ENCODE results near the gene ADNP2.

ADNP2 gene

DNA sequence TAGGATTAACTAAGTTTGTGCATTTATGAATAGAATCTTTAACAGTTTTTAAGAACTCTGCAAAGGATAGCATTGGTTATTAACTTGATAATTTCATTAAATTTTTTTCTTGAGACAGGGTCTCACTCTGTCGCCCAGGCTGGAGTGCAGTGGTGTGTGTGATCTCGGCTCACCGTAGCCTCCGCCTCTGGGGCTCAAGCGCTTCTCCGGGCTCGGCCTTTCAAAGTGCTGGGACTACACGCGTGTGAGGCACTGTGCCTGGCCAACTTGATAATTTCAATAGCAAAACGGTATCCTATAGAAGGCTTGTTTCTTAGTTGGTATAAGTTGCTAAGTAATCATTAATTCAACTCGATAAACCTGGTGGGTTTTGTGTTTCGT, 38.0 kb downstream of the ADNP2 start:
- Histone ChIP-seq H3K27ac (ENCODE audit: low read length) (no peak overlapping the region), H3K9ac (ENCODE audit: low read depth, low read length) (peak overlapping the region; percentile 28; the same call in 1 of the 2 replicates)

DNA sequence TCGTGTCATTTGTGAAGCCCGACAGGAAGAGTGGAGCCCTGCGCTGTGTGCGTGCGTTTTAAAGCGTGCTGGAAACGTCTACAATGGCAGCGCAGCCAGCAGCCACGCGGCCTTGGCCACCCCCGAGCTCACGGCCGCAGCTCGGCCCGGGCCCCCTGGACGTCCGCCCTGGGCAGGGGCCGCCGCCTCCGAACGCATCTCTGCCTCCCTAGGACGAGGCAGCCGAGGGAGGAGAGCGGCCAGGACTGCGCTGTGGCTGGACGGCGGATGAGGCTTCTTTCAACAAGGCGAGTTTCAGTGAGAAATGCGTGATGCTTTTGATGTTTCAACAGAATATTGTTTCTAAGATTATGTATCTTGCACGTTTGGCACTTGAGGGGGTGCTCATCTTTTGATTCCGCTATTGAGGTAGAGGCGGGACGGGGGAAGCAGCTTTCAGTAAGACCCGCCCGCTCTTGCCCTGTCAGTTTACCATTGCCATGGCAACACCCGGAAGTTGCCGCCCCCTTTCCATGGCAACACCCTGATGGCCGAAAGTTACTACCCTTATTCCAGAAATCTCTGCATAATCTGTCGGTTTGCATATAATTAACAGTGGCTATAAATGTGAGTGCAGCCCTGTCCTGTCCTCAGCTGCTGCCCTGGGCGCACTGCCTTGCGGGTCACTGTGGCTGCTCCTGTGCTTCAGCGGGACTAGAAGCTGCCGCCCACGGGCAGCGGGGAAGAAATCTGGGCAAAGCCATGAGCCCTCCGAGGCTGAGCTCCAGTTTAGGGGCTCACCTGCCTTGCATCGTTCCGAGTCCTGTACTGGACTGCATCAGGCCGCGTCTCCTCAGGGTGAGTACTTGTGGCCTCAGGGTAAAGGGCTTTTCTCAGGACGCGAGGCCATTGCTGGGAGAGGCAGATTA, 38.6 kb downstream of the ADNP2 start:
- Histone ChIP-seq H3K4me1 (ENCODE audit: insufficient read depth, low read length) (no peaks in the 10 kb centered on the region), H3K27ac (ENCODE audit: low read length) (no peak overlapping the region), H3K27me3 (ENCODE audit: insufficient read depth, low read length) (no peaks in the 10 kb centered on the region), H3K9me3 (ENCODE audit: insufficient read depth, low read depth, low read length) (no peaks in the 10 kb centered on the region), H3K36me3 (ENCODE audit: insufficient read depth, low read depth, low read length) (peaks cover 35% of the 10 kb centered on the region), H3K4me3 (ENCODE audit: low read length) (peak overlapping the region; percentile 54; the same call in 1 of the 2 replicates), H3K9ac (ENCODE audit: low read depth, low read length) (peak overlapping the region; percentile 28; the same call in 1 of the 2 replicates)

More for the DNA sequence above, 38.0 kb downstream of the ADNP2 start:
- H3K27me3 ChIP-seq (ENCODE audit: insufficient read depth, low read length): no peaks in the 10 kb centered on the region
- peaks cover 35% of the 10 kb centered on the region for H3K36me3 ChIP-seq (ENCODE audit: insufficient read depth, low read depth, low read length)
- no peaks in the 10 kb centered on the region for H3K4me1 ChIP-seq (ENCODE audit: insufficient read depth, low read length)
- no peaks in the 10 kb centered on the region for H3K9me3 ChIP-seq (ENCODE audit: insufficient read depth, low read depth, low read length)
- peak overlapping the region; percentile 54; the same call in 1 of the 2 replicates for H3K4me3 ChIP-seq (ENCODE audit: low read length)

DNA sequence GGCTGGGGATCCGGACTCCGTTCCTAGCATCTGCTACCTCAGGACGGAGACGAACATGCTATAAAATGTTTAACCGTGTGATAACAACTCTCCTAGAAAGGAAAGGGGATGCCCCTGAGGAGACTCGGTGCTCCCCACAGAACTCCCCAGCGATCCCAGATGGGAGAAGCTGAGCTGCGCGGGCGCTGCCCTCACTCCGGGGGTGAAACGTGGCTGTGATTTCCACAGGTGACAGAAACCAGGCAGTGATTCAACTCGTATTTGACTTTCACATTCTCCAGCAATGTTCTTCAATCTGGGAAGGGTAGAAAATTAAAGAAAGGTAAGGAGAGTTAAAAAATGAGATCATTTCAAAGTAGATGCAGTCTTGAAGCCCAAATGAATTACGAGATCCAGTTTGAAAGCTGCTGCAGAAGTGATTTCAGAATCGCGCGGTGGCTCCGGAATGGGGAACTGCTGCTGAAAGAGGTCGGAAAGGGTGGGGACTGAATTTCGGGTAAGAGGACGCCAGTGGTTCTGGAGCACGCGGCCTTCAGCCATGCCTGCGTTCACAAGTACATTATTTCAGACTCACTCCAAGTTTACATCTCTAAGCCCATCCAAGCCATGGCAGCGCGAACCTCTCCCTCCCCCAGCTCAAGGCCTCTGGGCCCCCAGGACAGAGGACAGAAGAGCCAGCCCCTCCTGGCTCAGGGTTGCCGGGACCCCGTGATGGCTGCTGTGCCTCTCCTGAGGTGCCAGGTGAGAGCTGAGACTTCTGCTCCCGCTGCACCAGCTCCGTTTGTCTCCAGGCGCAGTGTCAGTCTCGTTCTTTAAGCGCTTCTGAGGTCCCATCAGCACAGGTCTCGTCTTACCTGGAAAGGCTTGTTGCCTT, 39.5 kb downstream of the ADNP2 start:
- no peak overlapping the region for H3K27ac ChIP-seq (ENCODE audit: low read length)
- no peak overlapping the region for H3K9ac ChIP-seq (ENCODE audit: low read depth, low read length)
- H3K9me3 ChIP-seq (ENCODE audit: insufficient read depth, low read depth, low read length): no peaks in the 10 kb centered on the region
- no peaks in the 10 kb centered on the region for H3K27me3 ChIP-seq (ENCODE audit: insufficient read depth, low read length)
- peak overlapping the region; percentile 54; the same call in 1 of the 2 replicates for H3K4me3 ChIP-seq (ENCODE audit: low read length)
- H3K4me1 ChIP-seq (ENCODE audit: insufficient read depth, low read length): no peaks in the 10 kb centered on the region
- H3K36me3 ChIP-seq (ENCODE audit: insufficient read depth, low read depth, low read length): peaks cover 35% of the 10 kb centered on the region

DNA sequence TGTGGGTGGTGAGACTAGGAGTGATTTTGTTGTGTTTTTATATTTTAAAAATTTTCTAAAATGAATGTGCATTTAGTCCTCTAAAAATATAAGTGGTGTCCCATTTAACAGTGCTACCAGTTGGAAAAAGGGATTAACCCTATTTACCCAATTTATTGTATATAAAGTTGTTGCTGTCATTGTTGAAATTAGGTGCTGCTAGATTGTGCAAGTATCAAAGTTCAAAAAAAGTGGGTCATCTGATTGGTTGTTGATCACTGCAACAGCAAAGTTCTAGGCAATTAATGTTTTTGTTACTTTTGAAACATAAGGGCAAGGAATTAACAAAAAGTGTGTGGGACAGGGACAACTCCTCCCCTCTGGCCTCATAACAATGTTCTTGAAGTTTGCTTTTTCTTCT, 40.6 kb downstream of the ADNP2 start:
- H3K9me3 ChIP-seq (ENCODE audit: insufficient read depth, low read depth, low read length): no peaks in the 10 kb centered on the region

DNA sequence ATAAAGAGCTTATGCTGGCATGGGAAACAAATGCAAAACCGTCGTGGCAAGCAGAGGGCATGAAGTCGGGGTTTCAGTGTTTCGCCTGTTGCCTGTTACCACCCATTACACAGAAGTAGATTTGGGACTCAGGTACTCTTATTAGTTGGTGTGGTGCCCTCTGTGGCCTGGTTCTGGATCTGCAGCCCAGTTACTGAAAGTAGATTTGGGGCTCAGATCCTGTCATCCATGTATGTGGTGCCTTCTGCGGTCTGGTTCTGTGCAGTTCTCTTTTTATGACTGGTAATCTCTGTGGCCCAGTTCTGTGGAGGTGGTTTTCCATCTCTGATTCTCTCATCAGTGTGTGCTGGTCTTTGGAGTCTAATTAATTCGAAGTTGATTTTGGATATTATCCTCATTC, 45.2 kb downstream of the ADNP2 start:
- no peaks in the 10 kb centered on the region for H3K4me1 ChIP-seq (ENCODE audit: insufficient read depth, low read length)
- H3K9ac ChIP-seq (ENCODE audit: low read depth, low read length): no peak overlapping the region
- H3K27ac ChIP-seq (ENCODE audit: low read length): no peak overlapping the region
- H3K4me3 ChIP-seq (ENCODE audit: low read length): no peak overlapping the region
- H3K27me3 ChIP-seq (ENCODE audit: insufficient read depth, low read length): no peaks in the 10 kb centered on the region
- H3K9me3 ChIP-seq (ENCODE audit: insufficient read depth, low read depth, low read length): no peaks in the 10 kb centered on the region
- H3K36me3 ChIP-seq (ENCODE audit: insufficient read depth, low read depth, low read length): peaks cover 15% of the 10 kb centered on the region

More for the DNA sequence above, 40.6 kb downstream of the ADNP2 start:
- no peaks in the 10 kb centered on the region for H3K4me1 ChIP-seq (ENCODE audit: insufficient read depth, low read length)
- no peak overlapping the region for H3K27ac ChIP-seq (ENCODE audit: low read length)
- no peaks in the 10 kb centered on the region for H3K27me3 ChIP-seq (ENCODE audit: insufficient read depth, low read length)
- no peak overlapping the region for H3K4me3 ChIP-seq (ENCODE audit: low read length)
- peaks cover 30% of the 10 kb centered on the region for H3K36me3 ChIP-seq (ENCODE audit: insufficient read depth, low read depth, low read length)
- H3K9ac ChIP-seq (ENCODE audit: low read depth, low read length): no peak overlapping the region

DNA sequence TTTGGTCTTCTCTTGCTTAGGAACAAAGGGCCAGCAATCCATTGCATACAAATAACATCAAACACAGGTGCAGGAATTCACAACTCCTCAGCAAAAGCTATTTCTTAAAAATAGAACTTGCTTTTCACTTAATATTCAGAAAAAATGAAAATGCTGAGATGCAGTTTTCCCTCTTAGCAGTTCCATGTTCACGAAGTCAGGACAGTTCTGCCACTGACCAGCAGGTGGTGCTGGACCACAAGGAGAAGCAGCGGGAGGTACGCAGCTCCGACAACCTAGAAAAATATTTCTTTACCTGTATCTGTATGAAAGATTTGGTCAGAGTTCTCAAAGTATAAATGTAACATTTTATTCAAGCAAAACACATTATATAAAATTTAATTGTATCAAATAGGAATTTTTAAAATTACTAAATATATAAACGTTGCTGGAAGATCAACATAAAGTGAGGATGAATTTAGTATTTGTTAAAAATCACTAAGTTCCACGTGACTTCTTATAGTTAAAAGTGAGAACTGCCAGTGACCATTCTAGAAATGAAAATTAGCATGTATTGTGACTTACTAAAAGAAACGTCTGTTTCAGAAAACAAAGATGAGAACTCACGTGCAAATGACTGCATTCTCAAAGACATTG, 48.8 kb downstream of the ADNP2 start:
- peaks cover 4% of the 10 kb centered on the region; the same call in 1 of the 2 replicates for H3K36me3 ChIP-seq (ENCODE audit: insufficient read depth, low read depth, low read length)
- H3K9me3 ChIP-seq (ENCODE audit: insufficient read depth, low read depth, low read length): no peaks in the 10 kb centered on the region
- no peak overlapping the region for H3K4me3 ChIP-seq (ENCODE audit: low read length)
- no peak overlapping the region for H3K9ac ChIP-seq (ENCODE audit: low read depth, low read length)
- no peak overlapping the region for H3K27ac ChIP-seq (ENCODE audit: low read length)
- H3K4me1 ChIP-seq (ENCODE audit: insufficient read depth, low read length): no peaks in the 10 kb centered on the region
- H3K27me3 ChIP-seq (ENCODE audit: insufficient read depth, low read length): no peaks in the 10 kb centered on the region

DNA sequence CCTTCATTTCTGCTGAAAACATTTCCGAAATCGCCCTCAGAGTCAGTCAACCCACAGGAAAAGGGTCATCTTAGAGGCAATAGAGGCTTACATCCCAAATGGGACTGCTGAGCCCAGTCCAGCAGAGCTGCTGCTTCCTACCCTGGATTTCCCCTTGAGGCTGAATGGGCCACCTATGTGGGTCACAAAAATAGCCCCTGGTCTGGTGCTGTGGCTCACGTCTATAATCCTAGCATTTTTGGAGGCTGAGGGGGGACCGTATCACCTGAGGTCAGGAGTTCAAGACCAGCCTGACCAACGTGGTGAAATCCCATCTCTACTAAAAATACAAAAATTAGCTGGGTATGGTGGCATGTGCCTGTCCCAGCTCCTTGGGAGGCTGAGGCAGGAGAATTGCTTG, 49.3 kb downstream of the ADNP2 start:
- H3K4me1 ChIP-seq (ENCODE audit: insufficient read depth, low read length): no peaks in the 10 kb centered on the region
- H3K9ac ChIP-seq (ENCODE audit: low read depth, low read length): no peak overlapping the region
- no peaks in the 10 kb centered on the region for H3K9me3 ChIP-seq (ENCODE audit: insufficient read depth, low read depth, low read length)
- no peak overlapping the region for H3K4me3 ChIP-seq (ENCODE audit: low read length)
- no peak overlapping the region for H3K27ac ChIP-seq (ENCODE audit: low read length)
- no peaks in the 10 kb centered on the region for H3K27me3 ChIP-seq (ENCODE audit: insufficient read depth, low read length)
- H3K36me3 ChIP-seq (ENCODE audit: insufficient read depth, low read depth, low read length): peaks cover 4% of the 10 kb centered on the region; the same call in 1 of the 2 replicates

DNA sequence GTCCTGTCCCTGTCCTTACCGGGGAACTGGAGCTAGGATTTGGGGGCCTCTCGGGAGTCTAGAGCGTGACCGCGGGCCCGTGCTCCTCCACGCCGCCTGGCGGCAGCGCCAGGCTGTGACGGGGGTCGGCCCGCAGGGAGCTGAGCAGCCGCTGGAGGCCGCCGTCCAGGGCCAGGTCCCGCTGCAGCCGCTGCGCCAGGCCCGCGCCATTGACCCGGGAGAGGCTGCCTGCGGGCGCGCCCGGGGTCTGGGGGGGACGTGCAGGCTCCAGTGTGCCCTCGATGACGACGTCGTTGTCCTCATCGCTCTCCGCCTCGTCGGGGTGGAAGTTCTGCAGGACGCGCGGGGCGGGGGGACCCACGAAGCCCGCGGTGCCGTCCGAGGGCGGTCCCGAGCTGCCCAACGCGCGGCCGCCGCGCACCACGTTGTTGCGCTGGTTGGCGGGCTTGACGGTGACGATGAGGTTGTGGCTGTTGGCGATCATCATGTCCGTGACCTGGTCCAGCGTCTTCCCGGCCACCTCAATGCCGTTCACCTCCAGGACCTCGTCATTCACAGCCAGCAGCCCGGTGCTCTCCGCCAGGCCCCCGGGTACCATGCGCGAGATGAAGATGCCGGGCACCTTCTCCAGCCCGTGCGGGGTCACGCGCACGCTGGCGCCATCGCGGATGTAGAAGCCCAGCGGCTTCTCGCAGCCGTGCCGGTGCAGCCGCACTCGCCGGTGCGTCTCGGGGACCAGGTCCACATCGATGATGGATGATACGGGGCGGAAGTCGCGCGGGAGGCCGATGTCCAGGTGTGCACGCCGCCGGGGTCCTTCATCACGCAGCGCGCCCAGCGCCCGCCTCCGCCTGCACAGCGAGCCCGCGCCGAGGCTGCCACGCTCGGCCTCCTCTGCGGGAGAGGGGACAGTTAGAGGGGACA, 50.9 kb downstream of the ADNP2 start:
- H3K27me3 ChIP-seq (ENCODE audit: insufficient read depth, low read length): no peaks in the 10 kb centered on the region

DNA sequence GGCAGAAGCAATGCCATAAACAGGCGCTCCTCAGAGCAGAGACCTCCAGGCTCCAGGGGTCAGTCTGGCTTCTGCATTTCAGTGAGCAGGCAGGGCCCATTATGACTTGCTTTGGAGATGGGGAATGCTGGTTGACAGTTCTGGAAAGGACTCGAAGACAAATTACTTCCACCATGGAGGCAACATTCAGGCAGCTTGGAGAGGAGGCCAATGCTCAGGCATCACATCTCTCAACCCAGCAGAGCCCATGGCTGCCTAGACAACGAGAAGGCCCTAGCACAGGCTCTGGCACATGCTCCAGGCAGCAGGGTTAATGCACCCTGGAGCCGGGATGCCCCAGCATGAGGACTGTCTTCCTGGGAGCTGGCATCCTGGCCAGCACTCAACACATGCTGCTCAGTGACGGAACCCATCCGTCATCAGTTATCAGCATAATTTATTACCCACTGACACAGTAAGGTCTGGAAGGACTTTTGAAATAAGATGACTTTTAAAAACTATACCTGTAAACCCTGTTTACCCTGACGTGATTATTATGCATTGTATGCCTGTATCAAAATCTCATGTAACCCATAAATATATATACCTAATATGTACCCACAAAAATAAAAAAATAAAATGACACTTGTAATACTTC, 52.8 kb downstream of the ADNP2 start:
- H3K4me1 ChIP-seq (ENCODE audit: insufficient read depth, low read length): no peaks in the 10 kb centered on the region
- H3K27me3 ChIP-seq (ENCODE audit: insufficient read depth, low read length): no peaks in the 10 kb centered on the region
- no peak overlapping the region for H3K9ac ChIP-seq (ENCODE audit: low read depth, low read length)
- peaks cover 6% of the 10 kb centered on the region; the same call in 1 of the 2 replicates for H3K9me3 ChIP-seq (ENCODE audit: insufficient read depth, low read depth, low read length)
- no peak overlapping the region for H3K4me3 ChIP-seq (ENCODE audit: low read length)
- H3K36me3 ChIP-seq (ENCODE audit: insufficient read depth, low read depth, low read length): no peaks in the 10 kb centered on the region; the same call in 1 of the 2 replicates
- H3K27ac ChIP-seq (ENCODE audit: low read length): no peak overlapping the region

More for the DNA sequence above, 50.9 kb downstream of the ADNP2 start:
- Histone ChIP-seq H3K27ac (ENCODE audit: low read length) (no peak overlapping the region), H3K36me3 (ENCODE audit: insufficient read depth, low read depth, low read length) (peaks cover 2% of the 10 kb centered on the region; the same call in 1 of the 2 replicates), H3K9me3 (ENCODE audit: insufficient read depth, low read depth, low read length) (peaks cover 6% of the 10 kb centered on the region; the same call in 1 of the 2 replicates), H3K9ac (ENCODE audit: low read depth, low read length) (no peak overlapping the region), H3K4me3 (ENCODE audit: low read length) (no peak overlapping the region), H3K4me1 (ENCODE audit: insufficient read depth, low read length) (no peaks in the 10 kb centered on the region)

DNA sequence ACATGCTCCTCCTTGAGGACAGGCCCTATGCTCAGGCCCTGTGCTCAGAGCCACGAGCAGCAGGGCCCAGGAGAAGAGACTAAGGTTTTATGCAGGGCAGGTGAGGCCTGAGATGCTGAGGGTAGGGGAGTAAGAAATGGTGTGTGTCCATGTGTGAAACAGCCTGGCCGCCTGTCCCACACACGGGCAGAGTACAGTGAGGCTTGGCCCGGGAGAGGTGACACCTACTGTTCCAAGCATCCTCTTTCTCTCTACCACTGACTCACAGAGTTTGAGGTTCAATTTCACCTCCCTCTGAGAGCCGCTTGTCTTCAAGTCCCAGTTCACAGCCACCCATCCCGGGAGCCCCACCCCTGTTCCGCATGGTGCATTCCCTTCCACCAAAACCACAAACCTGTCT, 54.1 kb downstream of the ADNP2 start:
- Histone ChIP-seq H3K4me1 (ENCODE audit: insufficient read depth, low read length) (no peaks in the 10 kb centered on the region), H3K4me3 (ENCODE audit: low read length) (no peak overlapping the region), H3K9me3 (ENCODE audit: insufficient read depth, low read depth, low read length) (peaks cover 6% of the 10 kb centered on the region; the same call in 1 of the 2 replicates), H3K36me3 (ENCODE audit: insufficient read depth, low read depth, low read length) (no peaks in the 10 kb centered on the region; the same call in 1 of the 2 replicates), H3K9ac (ENCODE audit: low read depth, low read length) (no peak overlapping the region), H3K27ac (ENCODE audit: low read length) (no peak overlapping the region), H3K27me3 (ENCODE audit: insufficient read depth, low read length) (no peaks in the 10 kb centered on the region)

Measured in iPS-20b (cell line).